Measurements from ENCODE around the gene SPATA16.

DNA sequence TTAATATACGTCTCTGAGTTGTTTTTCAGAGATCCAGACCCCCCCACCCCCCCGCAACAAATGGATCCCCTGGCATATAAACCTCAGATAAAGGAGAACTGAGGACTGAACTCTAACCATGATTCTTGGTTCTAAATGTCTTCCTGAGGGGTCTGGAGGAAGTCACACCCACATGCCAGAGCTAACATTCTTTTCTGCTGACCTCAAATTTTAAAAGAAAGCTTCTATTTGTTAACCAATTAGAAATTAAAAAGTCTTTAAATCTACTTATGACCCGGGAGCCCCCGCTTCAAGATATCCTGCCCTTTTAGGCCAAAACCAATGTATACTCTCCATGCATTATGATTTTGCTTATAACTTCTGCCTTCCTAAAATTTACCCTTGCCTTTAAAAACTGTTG is 202.2 kb downstream of the SPATA16 start:
- TF ChIP-seq CTCF (IDR thresholded peaks at IDR 0.05; ENCODE audit: low read depth, low read length, poor library complexity, severe bottlenecking) (no peak), EZH2phosphoT487 (IDR thresholded peaks at IDR 0.05; ENCODE audit: borderline replicate concordance, low read length) (no peak)

Measured in DOHH2 (cell line).